GM21367 (cell line): ENCODE data around the gene SLC38A3.

Experiments
- ATAC-seq: cut with Tn5 transposase; IDR thresholded peaks from one replicate; pipeline ENCODE4 v1.9.1; 2021; ENCODE audit not compliant: unreplicated experiment

Gene SLC38A3

GRCh38 chr3:50168791-50169190, 36.3 kb upstream of the SLC38A3 start:
- ATAC-seq, result no peak

GRCh38 chr3:50169232-50169832, 35.7 kb upstream of the SLC38A3 start:
- no peak for ATAC-seq

GRCh38 chr3:50169858-50170257, 35.2 kb upstream of the SLC38A3 start:
- no peak for ATAC-seq

GRCh38 chr3:50170689-50171088, 34.4 kb upstream of the SLC38A3 start:
- ATAC-seq, result no peak

- ATAC-seq, result no peak
These were observed 33.4 kb upstream of the SLC38A3 start for GRCh38 chr3:50171540-50172301.

- no peak for ATAC-seq
These were observed 32.3 kb upstream of the SLC38A3 start for GRCh38 chr3:50172626-50173220.

GRCh38 chr3:50173685-50174516, 31.2 kb upstream of the SLC38A3 start:
- ATAC-seq, result no peak

- ATAC-seq, result no peak
These were observed 30.6 kb upstream of the SLC38A3 start for GRCh38 chr3:50174517-50174895.

GRCh38 chr3:50174947-50175524, 30.0 kb upstream of the SLC38A3 start:
- ATAC-seq, result no peak

GRCh38 chr3:50177346-50177745, 27.7 kb upstream of the SLC38A3 start:
- no peak for ATAC-seq

GRCh38 chr3:50179710-50180109, 25.4 kb upstream of the SLC38A3 start:
- no peak for ATAC-seq

- no peak for ATAC-seq
These were observed 23.1 kb upstream of the SLC38A3 start for GRCh38 chr3:50181985-50182384.

GRCh38 chr3:50182533-50183099, 22.5 kb upstream of the SLC38A3 start:
- ATAC-seq, result no peak

GRCh38 chr3:50183755-50184154, 21.3 kb upstream of the SLC38A3 start:
- no peak for ATAC-seq

- no peak for ATAC-seq
These were observed 20.7 kb upstream of the SLC38A3 start for GRCh38 chr3:50184242-50184978.

GRCh38 chr3:50185230-50185629, 19.8 kb upstream of the SLC38A3 start:
- ATAC-seq, result no peak

- ATAC-seq, result no peak
These were observed 19.0 kb upstream of the SLC38A3 start for GRCh38 chr3:50186096-50186495.

GRCh38 chr3:50187750-50188149, 17.3 kb upstream of the SLC38A3 start:
- no peak for ATAC-seq

GRCh38 chr3:50189274-50189673, 15.8 kb upstream of the SLC38A3 start:
- ATAC-seq, result no peak

- no peak for ATAC-seq
These were observed 15.1 kb upstream of the SLC38A3 start for GRCh38 chr3:50189989-50190388.
